T-helper 1 cell treated with Interleukin-12 subunit alpha and Interleukin-12 subunit beta and Interleukin-4 antibody, amounts not matched to agents 30 μg/mL and 1 μg/mL, for 36 hours (primary cell): Measurements from ENCODE around the gene CEP20.

ENCODE experiments used
- H3K27ac Mint-ChIP-seq: one replicate; pipeline ENCODE4 v1.8.0; 2021; ENCODE audit warnings: mild to moderate bottlenecking, mixed read lengths
- H3K27me3 Mint-ChIP-seq: one replicate; pipeline ENCODE4 v1.8.0; 2021; ENCODE audit warnings: low read depth, mixed read lengths
- H3K36me3 Mint-ChIP-seq: one replicate; pipeline ENCODE4 v1.8.0; 2021; ENCODE audit warnings: low read depth, mixed read lengths
- H3K4me1 Mint-ChIP-seq: one replicate; pipeline ENCODE4 v1.8.0; 2021; ENCODE audit warnings: low read depth, mixed read lengths
- H3K4me3 Mint-ChIP-seq: one replicate; pipeline ENCODE4 v1.8.0; 2021; ENCODE audit warnings: mild to moderate bottlenecking, moderate library complexity, mixed read lengths
- H3K9me3 Mint-ChIP-seq: one replicate; pipeline ENCODE4 v1.8.0; 2021; ENCODE audit warnings: mixed read lengths

Gene CEP20

GRCh38 chr16:15907863-15908478 is 19.6 kb upstream of the CEP20 start:
- peaks cover 6% of the 10 kb centered on the region for H3K36me3 Mint-ChIP-seq
- peaks cover 3% of the 10 kb centered on the region for H3K27me3 Mint-ChIP-seq
- H3K9me3 Mint-ChIP-seq, result no peaks in the 10 kb centered on the region
- peaks cover 14% of the 10 kb centered on the region for H3K4me1 Mint-ChIP-seq
- no peak overlapping the region for H3K4me3 Mint-ChIP-seq
- no peak overlapping the region for H3K27ac Mint-ChIP-seq

- peaks cover 3% of the 10 kb centered on the region for H3K27me3 Mint-ChIP-seq
- H3K9me3 Mint-ChIP-seq, result no peaks in the 10 kb centered on the region
- H3K4me3 Mint-ChIP-seq, result no peak overlapping the region
- peaks cover 9% of the 10 kb centered on the region for H3K4me1 Mint-ChIP-seq
- H3K36me3 Mint-ChIP-seq, result peaks cover 3% of the 10 kb centered on the region
- no peak overlapping the region for H3K27ac Mint-ChIP-seq
Observed at GRCh38 chr16:15906439-15906838, 18.0 kb upstream of the CEP20 start.

- Mint-ChIP-seq H3K27ac (no peak overlapping the region), H3K9me3 (no peaks in the 10 kb centered on the region), H3K4me1 (peaks cover 16% of the 10 kb centered on the region), H3K4me3 (no peak overlapping the region), H3K27me3 (peaks cover 3% of the 10 kb centered on the region), H3K36me3 (no peaks in the 10 kb centered on the region)
Observed at GRCh38 chr16:15903960-15904359, 15.6 kb upstream of the CEP20 start.

GRCh38 chr16:15900901-15901500 is 12.6 kb upstream of the CEP20 start:
- peaks cover 32% of the 10 kb centered on the region for H3K4me1 Mint-ChIP-seq
- H3K36me3 Mint-ChIP-seq, result peaks cover 2% of the 10 kb centered on the region
- H3K9me3 Mint-ChIP-seq, result no peaks in the 10 kb centered on the region
- H3K27ac Mint-ChIP-seq, result no peak overlapping the region
- H3K4me3 Mint-ChIP-seq, result no peak overlapping the region
- H3K27me3 Mint-ChIP-seq, result peaks cover 3% of the 10 kb centered on the region

- Mint-ChIP-seq H3K36me3 (peaks cover 2% of the 10 kb centered on the region), H3K27me3 (peaks cover 3% of the 10 kb centered on the region), H3K4me3 (no peak overlapping the region), H3K4me1 (peaks cover 32% of the 10 kb centered on the region), H3K9me3 (no peaks in the 10 kb centered on the region), H3K27ac (no peak overlapping the region)
Observed at GRCh38 chr16:15900357-15900756, 12.0 kb upstream of the CEP20 start.

- Mint-ChIP-seq H3K4me3 (peak overlapping the region; percentile 21), H3K27ac (peak overlapping the region; percentile 65), H3K27me3 (peaks cover 1% of the 10 kb centered on the region), H3K9me3 (no peaks in the 10 kb centered on the region), H3K4me1 (peaks cover 34% of the 10 kb centered on the region), H3K36me3 (peaks cover 2% of the 10 kb centered on the region)
Observed at GRCh38 chr16:15899538-15900100, 11.2 kb upstream of the CEP20 start.

GRCh38 chr16:15898654-15899053 is 10.3 kb upstream of the CEP20 start:
- H3K4me1 Mint-ChIP-seq, result peaks cover 34% of the 10 kb centered on the region
- H3K9me3 Mint-ChIP-seq, result no peaks in the 10 kb centered on the region
- H3K4me3 Mint-ChIP-seq, result no peak overlapping the region
- peak overlapping the region; percentile 76 for H3K27ac Mint-ChIP-seq
- H3K36me3 Mint-ChIP-seq, result peaks cover 2% of the 10 kb centered on the region
- no peaks in the 10 kb centered on the region for H3K27me3 Mint-ChIP-seq

GRCh38 chr16:15897834-15898254 is 9.4 kb upstream of the CEP20 start:
- peaks cover 34% of the 10 kb centered on the region for H3K4me1 Mint-ChIP-seq
- H3K27me3 Mint-ChIP-seq, result no peaks in the 10 kb centered on the region
- H3K36me3 Mint-ChIP-seq, result peaks cover 2% of the 10 kb centered on the region
- peak overlapping the region; percentile 93 for H3K27ac Mint-ChIP-seq
- H3K4me3 Mint-ChIP-seq, result peak overlapping the region; percentile 72
- no peaks in the 10 kb centered on the region for H3K9me3 Mint-ChIP-seq

GRCh38 chr16:15897121-15897780 is 8.8 kb upstream of the CEP20 start:
- Mint-ChIP-seq H3K27ac (peak overlapping the region; percentile 93), H3K4me1 (peaks cover 31% of the 10 kb centered on the region)

GRCh38 chr16:15894571-15895374 is 6.4 kb upstream of the CEP20 start:
- no peaks in the 10 kb centered on the region for H3K27me3 Mint-ChIP-seq
- H3K27ac Mint-ChIP-seq, result peak overlapping the region; percentile 11
- no peak overlapping the region for H3K4me3 Mint-ChIP-seq
- peaks cover 29% of the 10 kb centered on the region for H3K4me1 Mint-ChIP-seq
- no peaks in the 10 kb centered on the region for H3K9me3 Mint-ChIP-seq
- H3K36me3 Mint-ChIP-seq, result peaks cover 2% of the 10 kb centered on the region

More at GRCh38 chr16:15897121-15897780, 8.8 kb upstream of the CEP20 start:
- H3K36me3 Mint-ChIP-seq, result peaks cover 2% of the 10 kb centered on the region
- H3K4me3 Mint-ChIP-seq, result peak overlapping the region; percentile 72
- H3K27me3 Mint-ChIP-seq, result no peaks in the 10 kb centered on the region
- H3K9me3 Mint-ChIP-seq, result no peaks in the 10 kb centered on the region

GRCh38 chr16:15891508-15891907 is 3.1 kb upstream of the CEP20 start:
- H3K4me3 Mint-ChIP-seq, result no peak overlapping the region
- H3K9me3 Mint-ChIP-seq, result no peaks in the 10 kb centered on the region
- H3K27ac Mint-ChIP-seq, result no peak overlapping the region
- H3K36me3 Mint-ChIP-seq, result peaks cover 8% of the 10 kb centered on the region
- H3K4me1 Mint-ChIP-seq, result peaks cover 23% of the 10 kb centered on the region
- no peaks in the 10 kb centered on the region for H3K27me3 Mint-ChIP-seq

GRCh38 chr16:15887283-15887682 is 1.1 kb downstream of the CEP20 start:
- H3K4me3 Mint-ChIP-seq, result peak overlapping the region; percentile 100
- H3K36me3 Mint-ChIP-seq, result peaks cover 17% of the 10 kb centered on the region
- H3K27ac Mint-ChIP-seq, result peak overlapping the region; percentile 99
- peaks cover 31% of the 10 kb centered on the region for H3K4me1 Mint-ChIP-seq
- no peaks in the 10 kb centered on the region for H3K27me3 Mint-ChIP-seq
- no peaks in the 10 kb centered on the region for H3K9me3 Mint-ChIP-seq

GRCh38 chr16:15886078-15886477 is 2.3 kb downstream of the CEP20 start:
- Mint-ChIP-seq H3K4me3 (peak overlapping the region; percentile 18), H3K36me3 (peaks cover 25% of the 10 kb centered on the region), H3K27me3 (no peaks in the 10 kb centered on the region), H3K27ac (no peak overlapping the region), H3K9me3 (no peaks in the 10 kb centered on the region), H3K4me1 (peaks cover 28% of the 10 kb centered on the region)

GRCh38 chr16:15885560-15886001 is 2.8 kb downstream of the CEP20 start:
- no peaks in the 10 kb centered on the region for H3K9me3 Mint-ChIP-seq
- H3K4me3 Mint-ChIP-seq, result no peak overlapping the region
- peaks cover 28% of the 10 kb centered on the region for H3K4me1 Mint-ChIP-seq
- no peaks in the 10 kb centered on the region for H3K27me3 Mint-ChIP-seq
- H3K36me3 Mint-ChIP-seq, result peaks cover 25% of the 10 kb centered on the region
- H3K27ac Mint-ChIP-seq, result no peak overlapping the region
